HUDEP-2 (cell line): Measurements from ENCODE around the gene TCERG1L.
"Not testable (repeated sequence)": the region's sequence is repeated elsewhere in the genome, so short reads cannot be mapped to it uniquely, and the experiment has no call there.

ENCODE experiments used
- DNase-seq, 76 experiments: peaks; one replicate each; lab custom pipeline; 2025; ENCODE audit not compliant: unreplicated experiment in 76 of 76; lab: John Stamatoyannopoulos, UW

TCERG1L gene

GRCh38 chr10:131092386-131092785 is 219.1 kb downstream of the TCERG1L start:
- no peak for DNase-seq

- DNase-seq: no peak
Measured at GRCh38 chr10:131091682-131092081, 219.8 kb downstream of the TCERG1L start.

GRCh38 chr10:131090761-131091661 is 220.5 kb downstream of the TCERG1L start:
- DNase-seq: no peak

GRCh38 chr10:131089861-131090260 is 221.7 kb downstream of the TCERG1L start:
- DNase-seq: no peak

GRCh38 chr10:131089150-131089549 is 222.4 kb downstream of the TCERG1L start:
- no peak for DNase-seq

GRCh38 chr10:131088619-131089018 is 222.9 kb downstream of the TCERG1L start:
- DNase-seq: no peak

GRCh38 chr10:131087464-131088215 is 223.9 kb downstream of the TCERG1L start:
- DNase-seq: no peak

- DNase-seq: no peak
Measured at GRCh38 chr10:131086511-131086910, 225.0 kb downstream of the TCERG1L start.

GRCh38 chr10:131086094-131086493 is 225.4 kb downstream of the TCERG1L start:
- no peak for DNase-seq

GRCh38 chr10:131085091-131085860 is 226.2 kb downstream of the TCERG1L start:
- no peak for DNase-seq

- DNase-seq: no peak
Measured at GRCh38 chr10:131084791-131085090, 226.8 kb downstream of the TCERG1L start.

GRCh38 chr10:131083915-131084790 is 227.4 kb downstream of the TCERG1L start:
- DNase-seq: no peak

GRCh38 chr10:131082991-131083481 is 228.5 kb downstream of the TCERG1L start:
- no peak for DNase-seq

GRCh38 chr10:131082201-131082850 is 229.2 kb downstream of the TCERG1L start:
- DNase-seq: no peak

- DNase-seq: no peak
Measured at GRCh38 chr10:131081786-131082185, 229.7 kb downstream of the TCERG1L start.

- DNase-seq: no peak
Measured at GRCh38 chr10:131081376-131081775, 230.1 kb downstream of the TCERG1L start.

GRCh38 chr10:131080571-131080970 is 230.9 kb downstream of the TCERG1L start:
- DNase-seq: no peak

GRCh38 chr10:131079314-131079713 is 232.2 kb downstream of the TCERG1L start:
- DNase-seq: no peak

GRCh38 chr10:131078882-131079280 is 232.6 kb downstream of the TCERG1L start:
- not testable (repeated sequence) for DNase-seq
